ENCODE measurements around the gene SFTA2. TPM values are rescaled to one million over a fixed set of nuclear protein-coding genes. Genes with fewer than 3 reads are reported as not detected.
"Not testable (repeated sequence)": the region's sequence is repeated elsewhere in the genome, so short reads cannot be mapped to it uniquely, and the experiment has no call there.

The SFTA2 gene
- polyA plus RNA-seq, 3 donors: 0.63 to 1.7 (median 1.2) TPM

- no peak for DNase-seq
Measured at GRCh38 chr6:30947231-30947630, 15.3 kb upstream of the SFTA2 start.

- no peak for DNase-seq
Measured at GRCh38 chr6:30945281-30945680, 13.3 kb upstream of the SFTA2 start.

DNA sequence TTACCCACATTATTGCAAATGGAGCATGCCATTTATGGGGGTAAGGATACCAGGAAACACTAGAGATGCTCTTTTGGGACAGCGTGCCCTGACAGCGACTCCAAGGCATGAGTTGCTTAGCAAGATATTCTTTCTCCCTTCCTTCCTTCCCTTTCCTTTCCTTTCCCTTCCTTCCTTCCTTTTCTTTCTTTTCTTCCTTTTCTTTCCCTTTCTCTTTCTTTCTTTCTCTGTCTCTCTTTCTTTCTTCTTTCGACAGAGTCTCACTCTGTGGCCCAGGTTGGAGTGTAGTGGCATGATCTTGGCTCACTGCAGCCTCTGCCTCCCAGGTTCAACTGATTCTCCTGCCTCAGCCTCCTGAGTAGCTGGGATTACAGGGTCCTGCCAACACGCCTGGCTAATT, 12.1 kb upstream of the SFTA2 start:
- no peak for DNase-seq

GRCh38 chr6:30942338-30943060, 10.5 kb upstream of the SFTA2 start:
- peak; percentile 87 for DNase-seq

DNA sequence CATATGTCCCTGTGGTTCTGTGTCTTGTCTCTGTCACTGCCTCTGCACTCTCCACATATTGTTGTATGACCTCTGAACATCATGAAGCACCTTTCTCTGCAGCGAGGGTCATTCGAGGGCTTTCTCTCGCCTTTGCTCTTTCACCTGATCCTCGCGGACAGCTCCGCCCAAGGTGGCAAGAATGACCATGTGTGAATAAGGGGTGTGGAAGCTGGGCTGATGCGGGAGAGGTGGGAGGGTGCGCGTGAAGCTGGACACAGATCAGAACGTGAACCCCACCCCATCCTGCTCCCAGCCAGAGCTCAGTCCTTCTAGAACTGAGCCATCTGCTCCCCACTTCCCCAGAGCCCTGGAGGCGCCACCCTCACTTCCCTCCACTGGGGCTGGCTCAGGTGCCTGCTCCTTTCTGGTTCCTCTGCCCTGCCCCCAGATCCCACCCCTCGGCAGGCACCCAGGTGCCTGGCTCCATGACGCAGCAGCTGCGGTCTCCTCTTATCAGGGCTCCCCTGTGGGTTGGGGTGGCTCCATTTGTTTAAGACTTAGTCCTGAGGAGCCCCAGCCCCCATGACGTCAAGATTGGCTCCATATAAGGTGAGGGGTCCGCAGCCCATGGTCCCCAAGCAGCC, 8.5 kb upstream of the SFTA2 start, which contains the start of gene MUCL3:
MUCL3 (plus strand) TSS at position 613 of the 626 bp plus-strand sequence. CDS start 27 bp downstream, outside the sequence.
- DNase-seq: no peak

GRCh38 chr6:30939473-30939872, 7.5 kb upstream of the SFTA2 start:
- no peak for DNase-seq

GRCh38 chr6:30938730-30939129, 6.8 kb upstream of the SFTA2 start:
- no peak for DNase-seq

DNA sequence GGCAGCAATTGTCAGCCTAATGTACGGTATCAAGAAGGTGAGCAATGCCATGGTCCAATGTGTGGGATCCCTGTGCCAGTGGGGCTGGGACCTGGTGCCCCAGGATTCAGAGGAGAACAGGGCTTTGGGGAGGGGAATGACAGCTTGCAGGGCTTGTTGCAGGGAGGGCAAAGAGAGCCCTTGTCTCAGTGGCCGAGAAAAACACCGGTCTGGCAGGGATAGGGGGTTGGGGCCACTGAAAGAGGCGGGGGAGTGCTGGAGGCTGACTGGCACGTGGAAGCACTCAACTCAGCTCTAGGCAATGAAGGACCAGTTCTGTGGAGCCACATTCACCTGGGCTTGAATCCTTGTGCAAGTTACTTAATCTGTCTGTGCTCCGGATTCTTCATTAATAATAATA, 5.3 kb upstream of the SFTA2 start:
- no peak for DNase-seq

DNA sequence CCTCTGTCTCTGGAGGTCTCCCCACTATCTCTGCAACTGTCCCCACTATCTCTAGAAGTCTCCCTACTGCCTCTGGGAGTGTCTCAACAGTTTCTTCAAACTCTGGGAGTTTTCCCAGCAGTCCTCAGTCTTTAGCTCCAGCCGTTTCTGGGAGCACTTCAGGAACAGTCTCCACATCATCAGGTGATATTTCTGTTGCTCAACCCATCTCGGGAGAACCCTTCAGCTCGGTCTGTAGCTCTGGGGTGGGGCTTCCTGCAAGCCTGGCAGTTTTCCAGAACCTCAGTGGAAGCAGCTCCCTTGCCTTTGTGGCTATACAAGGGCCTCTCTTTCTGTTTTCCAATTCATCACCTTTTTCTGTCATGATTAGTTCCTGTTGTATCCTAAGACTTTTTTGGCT, 3.0 kb upstream of the SFTA2 start:
- no peak for DNase-seq

GRCh38 chr6:30932665-30933365, 845 bp upstream of the SFTA2 start:
- DNase-seq: no peak

DNA sequence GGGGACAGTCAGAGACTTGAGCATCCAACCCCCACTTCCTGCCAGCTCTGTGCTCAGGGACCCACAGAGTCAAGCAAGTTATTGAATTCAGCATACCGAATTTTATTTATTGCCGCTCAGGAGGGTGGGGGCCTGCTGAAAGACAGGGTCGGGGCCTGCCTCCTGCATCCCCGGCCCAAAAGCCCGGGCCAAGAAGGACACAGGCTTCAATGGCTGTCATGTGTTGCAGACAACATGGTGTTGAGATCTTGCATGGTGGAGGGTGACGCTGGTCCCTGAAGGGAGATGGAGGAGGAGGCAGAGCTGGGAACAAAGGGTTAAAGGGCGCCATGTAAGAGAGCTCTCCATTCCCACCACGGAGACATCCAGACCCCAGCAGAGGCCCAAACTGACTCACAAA, 698 bp downstream of the SFTA2 start:
- DNase-seq: no peak

- no peak for DNase-seq
Measured at GRCh38 chr6:30930506-30930905, 1.5 kb downstream of the SFTA2 start.

GRCh38 chr6:30928677-30929076, 3.3 kb downstream of the SFTA2 start:
- DNase-seq: no peak

DNA sequence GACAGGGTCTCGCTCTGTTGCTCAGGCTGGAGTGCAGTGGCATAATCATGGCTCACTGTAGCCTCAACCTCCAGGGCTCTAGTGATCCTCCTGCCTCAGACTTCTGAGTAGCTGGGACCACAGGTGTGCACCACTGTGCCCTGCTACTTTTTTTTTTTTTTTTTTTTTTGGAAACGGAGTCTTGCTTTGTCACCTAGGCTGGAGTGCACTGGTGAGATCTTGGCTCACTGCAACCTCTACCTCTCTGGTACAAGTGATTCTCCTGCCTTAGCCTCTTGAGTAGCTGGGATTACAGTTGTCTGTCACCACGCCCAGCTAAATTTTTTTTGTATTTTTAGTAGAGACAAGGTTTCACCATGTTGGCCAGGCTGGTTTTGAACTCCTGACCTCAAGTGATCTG, 4.9 kb downstream of the SFTA2 start:
- not testable (repeated sequence) for DNase-seq

GRCh38 chr6:30926644-30927043, 5.3 kb downstream of the SFTA2 start:
- DNase-seq: no peak

GRCh38 chr6:30924040-30924627, 7.8 kb downstream of the SFTA2 start:
- not testable (repeated sequence) for DNase-seq

DNA sequence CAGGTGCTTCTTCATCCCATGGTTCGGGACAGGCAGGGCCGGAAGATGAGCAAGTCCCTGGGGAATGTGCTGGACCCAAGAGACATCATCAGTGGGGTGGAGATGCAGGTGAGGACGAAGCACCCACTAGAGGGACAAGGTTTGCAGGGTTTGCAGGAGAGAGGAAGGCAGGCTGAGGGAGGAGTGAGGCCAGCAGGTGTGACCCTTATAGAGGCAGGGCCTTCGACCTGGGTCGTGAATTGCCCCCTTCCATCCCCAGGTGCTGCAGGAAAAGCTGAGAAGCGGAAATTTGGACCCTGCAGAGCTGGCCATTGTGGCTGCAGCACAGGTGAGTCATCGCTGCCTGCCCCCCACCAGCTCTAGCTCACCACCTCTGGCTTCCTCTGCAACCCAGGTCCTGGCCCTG, 9.5 kb downstream of the SFTA2 start:
- DNase-seq: no peak

DNA sequence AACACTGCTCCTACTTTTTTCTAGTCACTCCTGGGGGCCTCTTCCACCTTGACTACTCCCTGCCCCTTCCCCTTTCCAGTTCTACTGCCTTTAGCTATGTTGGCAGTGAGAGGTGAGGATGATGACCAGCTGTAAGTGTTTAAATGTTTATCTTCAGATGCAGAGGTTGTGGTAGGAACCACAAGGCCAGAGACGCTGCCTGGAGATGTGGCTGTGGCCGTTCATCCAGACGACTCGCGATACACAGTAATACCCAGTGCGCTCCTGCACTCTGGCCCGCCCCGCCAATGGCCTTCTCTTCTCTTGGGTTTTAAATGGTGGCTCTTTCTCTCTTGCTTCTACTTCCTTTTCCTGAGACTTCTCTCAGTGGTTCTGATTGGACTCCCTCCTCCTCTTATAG, 13.3 kb downstream of the SFTA2 start:
- DNase-seq: no peak

- DNase-seq: no peak
Measured at GRCh38 chr6:30917487-30917886, 14.5 kb downstream of the SFTA2 start.

GRCh38 chr6:30917041-30917440, 14.9 kb downstream of the SFTA2 start:
- DNase-seq: no peak

- DNase-seq: peak; percentile 75
Measured at GRCh38 chr6:30915591-30915946, 16.4 kb downstream of the SFTA2 start.

- no peak for DNase-seq
Measured at GRCh38 chr6:30914854-30915590, 16.9 kb downstream of the SFTA2 start.

Data from renal pelvis (tissue), 4 donors.